Eye (tissue), 1 donor: ENCODE data around the gene POTEH.
"Not testable (repeated sequence)": the region's sequence is repeated elsewhere in the genome, so short reads cannot be mapped to it uniquely, and the experiment has no call there.

ENCODE experiments used
- DNase-seq: peaks from one replicate; pipeline ENCODE4 v3.0.0-alpha.2; 2015

The POTEH gene

DNA sequence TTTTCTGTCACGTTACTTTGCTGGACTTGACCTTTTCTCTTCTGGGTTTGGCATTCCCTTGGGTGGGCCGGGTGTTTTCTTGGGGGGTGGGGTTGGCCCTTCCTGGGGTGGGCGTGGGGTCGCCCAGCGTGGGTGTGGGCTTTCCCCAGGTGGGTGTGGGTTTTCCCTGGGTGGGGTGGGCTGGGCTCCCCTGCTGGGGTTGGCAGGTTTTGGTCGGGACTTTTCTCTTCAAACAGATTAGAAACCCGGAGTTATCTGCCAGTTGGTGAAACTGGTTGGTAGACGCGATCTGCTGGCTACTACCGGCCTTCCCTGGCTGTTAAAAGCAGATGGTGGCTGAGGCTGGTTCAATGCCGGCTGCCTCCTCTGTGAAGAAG, at the start of gene POTEH:
TSS of gene POTEH (plus strand) at position 278 of the 377 bp plus-strand sequence. CDS start at position 330, 52 bp downstream.
- not testable (repeated sequence) for DNase-seq

- not testable (repeated sequence) for DNase-seq
Observed at GRCh38 chr22:15642288-15642861, 47.5 kb upstream of the POTEH start.

DNA sequence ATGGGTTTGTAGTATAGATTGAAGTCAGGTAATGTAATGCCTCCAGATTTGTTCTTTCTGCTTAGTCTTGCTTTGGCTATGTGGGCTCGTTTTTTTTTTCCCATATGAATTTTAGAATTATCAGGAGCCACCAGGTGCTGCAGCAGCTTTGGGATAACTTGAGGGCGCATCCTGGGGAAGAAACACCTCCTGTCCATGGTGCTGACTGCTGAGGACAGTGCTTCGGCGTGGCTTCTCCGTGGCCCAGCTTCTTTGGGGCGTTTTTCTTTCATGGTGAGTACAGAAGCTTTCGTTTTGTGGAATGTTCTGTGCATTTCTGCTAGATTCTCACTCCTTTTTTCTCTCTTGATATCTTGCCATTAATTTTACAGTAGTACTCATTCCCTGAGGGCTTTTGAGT, 37.9 kb upstream of the POTEH start:
- DNase-seq, result not testable (repeated sequence)

GRCh38 chr22:15652738-15653137, 37.1 kb upstream of the POTEH start:
- not testable (repeated sequence) for DNase-seq

GRCh38 chr22:15653241-15653640, 36.6 kb upstream of the POTEH start:
- DNase-seq, result not testable (repeated sequence)

DNA sequence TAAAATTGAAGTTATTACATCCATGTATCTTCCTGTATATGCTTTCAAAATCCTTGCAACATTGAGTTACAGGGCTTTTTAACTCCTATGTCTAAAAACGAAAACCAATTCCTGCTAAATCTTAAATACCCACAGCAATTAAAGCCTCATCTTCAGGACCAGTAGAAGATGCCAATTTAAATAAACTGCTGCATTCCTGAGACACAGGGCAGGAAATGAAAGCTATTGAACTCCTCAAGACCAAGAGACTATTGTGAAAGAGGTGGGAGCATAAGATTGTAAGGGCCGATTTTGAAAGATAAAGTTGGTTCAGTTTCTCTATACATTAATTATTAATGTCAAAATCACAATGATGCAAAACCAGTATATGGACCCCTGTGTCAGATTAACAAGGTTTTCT, 28.7 kb upstream of the POTEH start:
- DNase-seq, result not testable (repeated sequence)

- DNase-seq, result not testable (repeated sequence)
Observed at GRCh38 chr22:15664682-15665081, 25.1 kb upstream of the POTEH start.

DNA sequence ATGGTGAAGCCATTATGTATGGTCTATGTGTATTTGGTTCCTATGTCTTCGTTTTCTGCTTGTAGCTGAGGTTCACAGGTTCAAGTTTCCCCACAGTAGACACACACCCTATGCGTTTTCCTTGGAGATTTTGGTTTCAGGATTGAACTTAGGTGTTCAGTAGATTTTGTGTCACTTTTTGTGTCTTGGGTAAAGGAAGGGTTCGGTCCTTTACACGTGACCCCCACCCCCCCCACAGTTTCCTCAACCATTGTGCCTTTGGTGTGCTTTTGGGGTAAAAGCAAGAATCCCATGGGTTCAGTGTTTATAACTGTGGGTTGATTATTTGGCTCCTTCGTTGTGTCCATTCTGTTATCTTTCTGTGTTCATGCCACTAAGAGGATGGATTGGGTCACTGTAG, 24.3 kb upstream of the POTEH start:
- DNase-seq, result not testable (repeated sequence)

DNA sequence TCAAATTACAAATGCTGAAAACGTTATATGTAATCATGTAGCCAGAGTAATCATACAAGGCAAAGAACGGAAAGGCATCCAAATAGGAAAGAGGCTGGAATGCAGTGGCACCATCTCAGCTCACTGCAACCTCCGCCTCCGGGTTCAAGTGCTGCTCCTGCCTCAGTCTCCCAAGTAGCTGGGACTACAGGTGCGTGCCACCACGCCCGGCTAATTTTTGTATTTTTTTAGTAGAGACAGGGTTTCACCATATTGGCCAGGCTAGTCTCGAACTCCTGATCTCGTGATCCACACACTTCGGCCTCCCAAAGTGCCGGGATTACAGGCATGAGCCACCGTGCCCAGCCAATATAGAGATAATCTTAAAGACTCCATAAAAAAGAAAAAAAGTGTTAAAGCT, 20.4 kb upstream of the POTEH start:
- not testable (repeated sequence) for DNase-seq

DNA sequence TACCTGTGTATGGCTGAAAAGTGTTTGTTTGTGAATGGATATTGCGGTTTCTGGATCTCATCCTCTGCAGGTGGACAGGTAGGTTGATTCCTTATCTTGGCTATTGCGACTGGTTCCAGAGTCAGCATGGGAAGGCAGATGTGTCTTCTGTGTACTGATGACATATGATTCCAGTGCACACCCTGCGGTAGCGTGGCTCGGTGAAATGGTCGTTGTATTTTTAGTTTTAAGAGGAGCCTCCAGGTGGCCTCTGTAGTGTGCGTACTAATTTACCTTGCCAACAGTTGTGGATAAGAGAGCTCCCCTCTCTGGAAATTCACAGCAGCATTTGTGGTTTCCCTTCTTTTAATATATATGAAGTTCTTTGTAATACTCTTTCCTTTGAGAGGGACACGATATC, 10.1 kb upstream of the POTEH start:
- not testable (repeated sequence) for DNase-seq

DNA sequence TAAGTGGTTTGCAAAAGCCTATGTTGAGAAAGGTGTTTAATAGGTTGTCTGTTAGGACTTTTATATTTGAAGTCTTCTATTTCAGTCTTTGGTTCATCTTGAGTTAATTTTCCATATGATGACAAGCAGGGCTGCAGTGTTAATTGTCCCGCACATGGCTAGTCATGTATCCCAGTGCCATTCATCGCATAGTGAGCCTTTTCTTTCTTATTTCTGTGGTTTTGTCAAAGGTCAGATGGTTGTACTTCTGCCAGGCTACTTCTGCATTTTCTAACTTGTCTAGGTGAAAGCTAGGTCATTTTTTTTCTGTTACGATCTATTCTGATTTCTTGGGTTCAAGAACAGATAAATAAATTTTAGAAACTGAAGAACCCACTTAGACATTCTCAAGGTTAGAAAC, 5.7 kb upstream of the POTEH start:
- not testable (repeated sequence) for DNase-seq

GRCh38 chr22:15684695-15685094, 5.1 kb upstream of the POTEH start:
- DNase-seq, result not testable (repeated sequence)

GRCh38 chr22:15685641-15686040, 4.2 kb upstream of the POTEH start:
- not testable (repeated sequence) for DNase-seq

DNA sequence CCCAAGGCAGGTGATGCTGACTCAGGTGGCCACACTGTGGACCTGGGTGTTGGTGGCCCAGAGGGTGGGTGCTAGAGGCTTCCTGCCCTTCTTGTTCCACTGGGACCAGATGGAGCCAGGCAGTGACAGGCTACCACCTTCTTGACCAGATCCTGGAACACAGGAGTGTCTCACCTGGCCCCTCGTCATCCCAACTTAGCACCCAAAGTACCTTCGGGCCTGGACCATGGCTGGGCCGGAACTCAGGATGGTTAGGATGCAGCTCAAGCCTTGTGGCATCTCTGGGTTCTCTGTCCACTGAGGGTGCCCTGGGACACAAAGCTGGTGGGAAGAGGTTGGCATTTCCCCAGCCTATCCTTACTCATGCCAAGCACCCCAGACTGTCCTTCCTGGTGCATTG, 2.7 kb upstream of the POTEH start:
- DNase-seq, result not testable (repeated sequence)

DNA sequence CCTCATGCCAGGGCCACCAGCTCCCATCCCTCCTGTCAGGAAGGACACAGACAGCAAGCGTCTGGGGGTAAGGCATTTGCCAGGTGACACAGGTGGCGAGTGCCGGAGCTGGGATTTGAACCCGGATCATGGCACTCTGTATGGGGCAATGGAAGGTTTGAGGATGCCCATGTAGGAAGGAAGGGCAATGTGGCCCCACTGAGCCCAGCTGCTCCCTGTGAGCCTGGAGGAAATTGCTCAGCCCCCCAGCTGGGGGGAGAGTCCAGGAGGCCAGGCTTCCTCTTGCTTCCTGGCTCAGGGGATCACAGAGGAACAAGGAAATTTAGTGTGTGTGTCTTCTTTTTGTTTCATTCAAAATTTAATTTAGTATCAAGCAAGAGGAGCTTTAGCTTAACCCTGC, 2.1 kb upstream of the POTEH start:
- DNase-seq, result not testable (repeated sequence)

- DNase-seq, result not testable (repeated sequence)
Observed at GRCh38 chr22:15688090-15688489, 1.7 kb upstream of the POTEH start.

DNA sequence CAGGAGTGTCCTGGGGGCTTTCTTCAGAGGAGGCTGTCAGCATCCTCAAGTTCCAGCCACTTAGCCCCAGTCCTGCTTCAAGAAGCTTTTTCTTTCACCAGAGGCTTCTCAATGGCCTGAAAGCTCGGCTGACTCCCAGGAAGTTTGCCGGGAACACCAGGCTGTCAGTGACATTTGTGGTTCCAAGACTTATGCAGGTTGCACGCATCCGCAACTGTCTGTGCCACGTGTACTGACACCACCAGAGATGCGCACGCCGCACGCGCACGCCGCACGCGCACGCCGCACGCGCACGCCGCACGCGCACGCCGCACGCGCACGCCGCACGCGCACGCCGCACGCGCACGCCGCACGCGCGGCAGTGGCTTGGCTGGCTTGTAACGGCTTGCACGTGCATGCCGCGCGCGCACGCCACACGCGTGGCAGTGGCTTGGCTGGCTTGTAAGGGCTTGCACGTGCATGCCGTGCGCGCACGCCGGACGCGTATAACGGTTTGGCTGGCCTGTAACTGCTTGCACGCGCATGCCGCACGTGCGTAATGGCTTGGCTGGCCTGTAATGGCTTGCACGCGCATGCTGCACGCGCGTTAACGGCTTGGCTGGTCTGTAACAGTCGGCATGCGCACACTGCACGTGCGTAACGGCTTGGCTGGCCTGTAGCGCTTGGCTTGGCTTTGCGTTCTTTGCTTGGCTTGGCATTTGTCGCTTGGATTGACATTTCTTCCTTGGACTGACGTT, 646 bp upstream of the POTEH start:
- not testable (repeated sequence) for DNase-seq

DNA sequence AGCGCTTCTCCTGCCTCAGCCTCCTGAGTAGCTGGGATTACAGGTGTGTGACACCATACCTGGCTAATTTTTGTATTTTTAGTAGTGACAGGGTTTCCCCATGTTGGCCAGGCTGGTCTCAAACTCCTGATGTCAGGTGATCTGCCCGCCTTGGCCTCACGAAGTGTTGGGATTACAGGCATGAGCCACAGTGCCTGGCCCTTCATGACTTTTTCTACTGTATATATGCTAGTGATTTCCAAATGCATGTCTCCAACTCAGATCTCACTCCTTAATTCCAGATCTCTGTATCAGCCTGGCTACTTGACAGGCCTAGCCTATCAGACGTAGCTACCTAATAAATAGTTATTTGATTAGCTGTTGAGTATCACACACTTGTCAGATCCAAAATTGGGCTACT, 23.8 kb downstream of the POTEH start:
- not testable (repeated sequence) for DNase-seq

- DNase-seq, result not testable (repeated sequence)
Observed at GRCh38 chr22:15714125-15714524, 24.3 kb downstream of the POTEH start.

DNA sequence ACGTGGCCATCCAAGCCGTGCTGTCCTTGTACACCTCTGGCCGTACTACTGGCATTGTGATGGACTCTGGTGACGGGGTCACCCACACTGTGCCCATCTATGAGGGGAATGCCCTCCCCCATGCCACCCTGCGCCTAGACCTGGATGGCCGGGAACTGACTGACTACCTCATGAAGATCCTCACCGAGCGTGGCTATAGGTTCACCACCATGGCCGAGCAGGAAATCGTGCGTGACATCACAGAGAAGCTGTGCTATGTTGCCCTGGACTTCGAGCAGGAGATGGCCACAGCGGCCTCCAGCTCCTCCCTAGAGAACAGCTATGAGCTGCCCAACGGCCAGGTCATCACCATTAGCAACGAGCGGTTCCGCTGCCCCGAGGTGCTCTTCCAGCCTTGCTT, 32.1 kb downstream of the POTEH start:
- DNase-seq, result not testable (repeated sequence)

- not testable (repeated sequence) for DNase-seq
Observed at GRCh38 chr22:15729209-15729917, 39.5 kb downstream of the POTEH start.

DNA sequence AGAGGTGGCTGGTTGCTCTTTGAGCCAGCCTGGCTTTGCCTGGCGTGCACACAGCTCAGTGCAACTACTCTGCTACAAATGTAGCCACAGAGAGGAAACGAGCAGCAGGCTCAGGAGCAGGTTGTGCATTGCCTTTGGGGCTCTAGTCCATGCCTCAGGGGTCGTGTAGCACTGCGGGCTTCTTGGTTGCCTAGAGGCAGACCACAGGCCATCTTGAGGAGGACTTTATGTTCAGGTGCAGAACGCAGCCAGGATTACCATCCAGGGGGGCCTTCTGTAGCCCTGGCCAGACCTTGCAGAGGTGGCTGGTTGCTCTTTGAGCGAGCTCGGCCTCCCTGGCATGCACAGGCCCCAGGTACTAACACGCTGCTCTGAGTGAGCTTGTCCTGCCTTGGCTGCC, 41.2 kb downstream of the POTEH start:
- DNase-seq, result not testable (repeated sequence)

DNA sequence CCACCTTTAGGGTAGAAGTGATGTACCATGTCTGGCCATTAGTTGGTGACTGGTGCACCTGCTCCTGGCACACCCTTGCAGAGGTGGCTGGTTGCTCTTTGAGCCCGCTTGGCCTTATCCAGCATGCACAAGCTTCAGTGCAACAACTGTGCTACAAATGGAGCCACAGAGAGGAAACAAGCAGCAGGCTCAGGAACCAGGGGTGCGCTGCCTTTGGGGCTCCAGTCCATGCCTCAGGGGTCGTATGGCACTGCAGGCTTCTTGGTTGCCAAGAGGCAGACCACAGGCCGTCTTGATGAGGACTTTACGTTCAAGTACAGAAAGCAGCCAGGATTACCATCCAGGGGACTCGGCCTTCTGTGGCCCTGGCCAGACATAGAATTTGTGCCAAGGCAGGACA, 44.6 kb downstream of the POTEH start:
- not testable (repeated sequence) for DNase-seq
